ENCODE results near the gene TDRD3.
"Not testable (repeated sequence)": the region's sequence is repeated elsewhere in the genome, so short reads cannot be mapped to it uniquely, and the experiment has no call there.

Gene TDRD3

DNA sequence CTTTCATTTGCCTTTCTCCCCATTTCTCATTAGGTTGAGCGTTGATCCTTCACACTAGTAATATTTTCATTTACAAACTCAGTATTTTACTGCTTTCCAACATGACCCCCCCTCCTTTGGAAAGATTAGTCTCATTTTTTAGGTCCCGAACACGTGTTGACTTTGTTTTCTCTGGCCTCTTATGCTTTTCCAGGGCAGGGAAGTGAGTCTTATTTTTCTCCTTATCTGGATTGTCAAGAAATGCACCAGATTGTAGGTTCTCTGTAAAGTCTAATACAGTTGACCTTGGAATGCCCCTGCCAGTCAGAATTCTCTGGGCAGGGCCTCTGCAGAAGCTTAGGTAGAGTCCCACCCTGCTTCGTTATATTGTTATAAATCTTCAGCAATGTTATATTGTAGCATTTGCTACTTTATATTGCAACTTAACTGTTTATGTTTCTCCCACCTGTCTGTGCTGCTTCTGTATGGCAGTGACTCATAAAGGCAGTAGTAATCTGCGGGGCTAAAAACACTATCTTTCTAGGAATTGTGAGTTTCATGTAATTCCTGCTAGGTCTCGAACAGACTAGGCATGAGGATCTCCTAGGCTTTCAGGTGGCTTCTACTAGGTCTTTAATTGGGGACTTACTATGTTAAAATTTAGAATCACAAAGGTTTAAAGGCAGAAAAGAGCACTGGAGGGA is 2.0 kb downstream of the TDRD3 start:
- DNase-seq = peak; percentile 14

- DNase-seq = no peak
Observed at GRCh38 chr13:60402022-60402421, 5.0 kb downstream of the TDRD3 start.

DNA sequence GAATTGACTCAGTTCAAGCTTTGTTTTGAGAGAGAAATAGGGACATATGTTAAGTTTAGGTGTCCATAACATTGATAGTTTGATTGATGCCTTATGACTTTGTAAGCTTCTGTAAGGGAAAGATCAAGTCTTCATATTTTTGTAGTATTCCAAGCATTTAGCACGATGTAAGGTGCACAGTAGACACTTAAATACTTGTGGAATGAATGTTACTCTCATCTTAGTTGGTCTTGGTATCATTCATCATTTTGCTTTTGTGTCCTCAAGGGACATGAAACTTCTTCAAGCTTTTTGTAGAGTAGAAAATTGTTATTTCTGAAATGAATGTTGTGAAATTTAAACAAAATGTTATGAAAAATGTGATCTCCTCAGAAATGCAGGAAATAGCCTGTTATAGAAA is 10.1 kb downstream of the TDRD3 start:
- DNase-seq = no peak

GRCh38 chr13:60407852-60408251 is 10.8 kb downstream of the TDRD3 start:
- not testable (repeated sequence) for DNase-seq

GRCh38 chr13:60409574-60410292 is 12.7 kb downstream of the TDRD3 start:
- not testable (repeated sequence) for DNase-seq

- DNase-seq = no peak
Observed at GRCh38 chr13:60410299-60410698, 13.3 kb downstream of the TDRD3 start.

DNA sequence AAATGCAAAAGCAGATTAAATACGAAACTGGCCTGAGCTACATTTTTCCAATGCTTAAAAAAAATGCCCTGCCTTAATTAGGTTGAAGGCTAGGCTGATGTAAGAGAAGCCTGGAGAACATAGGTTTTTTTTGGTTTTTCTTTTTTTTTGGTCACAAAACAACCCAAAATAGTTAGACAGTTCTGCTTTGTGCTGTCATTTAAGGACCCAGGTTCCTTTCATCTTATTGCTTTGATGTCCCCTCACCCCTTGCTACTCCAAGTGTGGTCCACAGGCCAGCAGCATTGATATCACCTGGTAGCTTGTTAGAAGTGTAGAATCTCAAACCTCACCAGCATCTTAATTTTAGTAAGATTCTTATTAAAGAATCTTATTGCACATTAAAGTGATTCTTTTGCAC is 14.4 kb downstream of the TDRD3 start:
- DNase-seq = no peak

GRCh38 chr13:60411983-60412382 is 15.0 kb downstream of the TDRD3 start:
- DNase-seq = no peak

DNA sequence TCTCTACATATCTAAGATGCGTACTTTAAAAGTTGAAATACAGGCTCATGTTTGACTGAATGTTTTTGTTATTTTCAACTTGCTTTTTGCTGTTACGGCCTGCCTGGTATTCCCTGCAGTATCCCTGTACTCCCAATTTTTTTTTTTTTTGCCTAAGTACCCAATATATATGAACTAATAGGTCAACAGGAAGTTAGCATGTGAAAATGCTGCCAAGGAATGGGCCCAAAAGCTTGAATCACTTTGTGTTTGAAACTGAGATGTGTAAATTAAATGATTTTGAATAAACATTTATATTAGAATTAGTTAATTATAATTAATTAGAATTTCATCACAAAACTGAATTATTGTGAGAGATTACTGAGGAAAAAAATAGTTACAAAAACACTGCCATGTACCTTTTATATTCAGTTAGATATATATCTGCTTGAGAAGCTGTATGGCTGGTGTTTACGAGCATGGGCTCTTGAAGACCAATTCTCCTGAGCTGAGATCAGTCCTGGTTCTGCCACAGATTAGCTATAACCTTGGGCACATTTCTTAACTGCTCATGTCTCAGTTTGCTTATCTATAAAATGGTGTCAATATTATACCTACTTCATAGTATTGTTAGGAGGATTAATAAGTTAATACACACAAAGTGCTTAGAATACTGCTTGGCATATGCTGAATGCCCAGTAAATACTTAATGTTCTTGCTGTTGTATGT is 16.0 kb downstream of the TDRD3 start:
- DNase-seq = no peak

DNA sequence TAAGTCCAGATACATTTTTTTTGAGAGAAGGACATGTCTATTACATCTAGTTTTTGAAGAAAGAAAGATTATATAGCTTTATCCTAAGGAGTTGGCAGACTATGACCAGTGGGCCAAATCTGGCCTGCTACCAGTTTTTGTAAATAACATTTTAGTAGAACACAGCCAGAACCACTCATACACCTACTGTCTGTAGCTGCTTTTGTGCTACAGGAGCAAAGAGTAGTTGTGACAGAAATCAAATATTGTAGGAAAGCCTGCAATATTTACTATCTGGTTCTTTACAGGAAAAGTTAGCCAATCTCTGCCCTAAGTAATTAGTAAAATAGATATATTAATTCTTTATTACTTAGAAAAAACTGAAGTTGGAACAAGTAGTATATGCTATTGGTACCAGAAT is 17.2 kb downstream of the TDRD3 start:
- DNase-seq = no peak

DNA sequence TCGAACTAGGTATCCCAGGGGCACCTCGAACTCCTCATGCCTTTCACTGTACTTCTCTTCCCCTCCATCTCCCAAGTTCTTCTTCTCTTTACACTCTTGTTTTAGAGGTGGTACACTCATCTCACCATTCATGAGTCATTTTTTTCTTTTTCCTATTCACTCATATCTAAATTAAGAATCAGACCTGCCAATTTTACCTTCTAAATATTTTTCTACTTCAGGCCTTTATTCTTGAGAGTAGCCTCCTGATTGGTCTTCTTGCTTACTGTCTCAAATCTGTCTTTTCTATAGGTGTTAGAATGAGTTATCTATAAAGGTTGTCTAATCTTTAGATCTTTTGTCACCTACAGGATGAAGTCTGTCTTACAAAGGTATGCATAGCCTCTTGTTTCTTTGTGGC is 20.7 kb downstream of the TDRD3 start:
- peak; percentile 40 for DNase-seq

DNA sequence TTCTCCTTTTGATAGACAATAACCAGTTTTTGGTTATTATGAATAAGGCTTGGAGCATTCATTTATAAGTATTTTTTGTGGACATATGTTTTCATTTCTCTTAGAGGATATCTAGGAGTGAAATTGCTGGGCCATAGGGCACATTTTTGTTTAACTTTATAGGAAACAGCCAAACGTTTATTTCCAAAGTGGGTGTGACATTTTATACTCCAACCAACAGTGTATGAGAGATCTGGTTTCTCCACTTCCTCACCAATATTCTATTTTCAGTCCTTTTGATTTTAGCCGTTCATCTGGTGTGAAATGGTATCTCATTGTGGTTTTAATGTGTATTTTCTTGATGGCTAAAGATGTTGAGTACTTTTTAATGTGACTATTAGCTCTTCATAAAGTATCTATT is 21.9 kb downstream of the TDRD3 start:
- DNase-seq = no peak

- DNase-seq = no peak
Observed at GRCh38 chr13:60425332-60425731, 28.3 kb downstream of the TDRD3 start.

DNA sequence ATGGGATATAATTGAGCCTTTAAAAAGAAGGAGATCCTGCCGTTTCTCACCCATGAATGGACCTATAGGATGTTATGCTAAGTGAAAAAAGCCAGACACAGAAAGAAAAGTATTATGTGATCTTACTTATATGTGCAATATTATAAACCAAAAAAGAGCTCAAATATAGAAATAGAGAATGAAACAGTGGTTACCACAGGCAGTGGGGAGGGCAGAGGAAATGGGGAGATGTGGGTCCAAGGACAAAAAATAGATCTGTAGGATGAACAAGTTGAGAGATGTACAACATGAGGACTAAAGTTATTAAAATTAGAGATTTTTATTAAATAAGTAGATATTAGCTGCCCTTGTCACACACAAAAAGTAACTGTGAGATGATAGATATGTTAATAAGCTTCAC is 29.1 kb downstream of the TDRD3 start:
- DNase-seq = no peak

DNA sequence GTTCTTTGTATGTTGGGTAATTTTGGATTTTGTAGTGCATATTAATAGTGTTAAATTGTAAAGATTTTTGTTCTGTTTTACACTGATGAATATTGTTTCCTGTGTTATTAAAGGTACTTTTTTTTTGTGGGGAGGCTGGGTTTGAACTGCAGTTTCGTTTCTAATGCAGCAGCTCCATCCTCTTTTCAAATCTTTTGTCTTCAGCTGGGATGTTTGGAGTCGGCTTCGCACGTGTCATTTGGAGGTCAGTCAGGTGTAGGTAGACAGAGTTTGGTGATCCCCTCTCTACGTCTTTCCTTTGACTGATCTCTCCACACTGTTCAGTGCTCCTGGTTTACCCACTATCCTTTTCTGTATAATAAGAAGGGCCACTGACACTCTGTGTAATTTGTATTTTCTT is 30.3 kb downstream of the TDRD3 start:
- DNase-seq = peak; percentile 19

- peak; percentile 53 for DNase-seq
Observed at GRCh38 chr13:60431108-60431700, 34.2 kb downstream of the TDRD3 start.

DNA sequence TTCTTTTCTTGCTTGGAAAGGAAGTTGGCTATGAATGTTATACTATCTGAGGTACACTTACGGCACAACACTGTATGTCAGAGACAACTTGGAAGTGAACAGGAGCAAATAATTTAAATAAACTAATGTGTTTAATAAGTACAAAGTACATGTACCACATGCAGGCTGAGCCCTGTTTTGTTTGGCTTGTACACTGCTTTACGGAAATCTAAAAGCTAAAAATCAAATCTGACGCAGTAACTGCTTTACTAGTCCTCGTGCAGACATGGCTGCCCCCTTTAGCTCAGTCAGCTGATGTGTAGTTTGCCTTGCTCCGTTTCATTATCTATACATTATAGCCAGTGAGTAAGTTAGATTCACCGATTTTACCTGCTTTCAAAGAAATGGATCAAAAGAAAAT is 36.5 kb downstream of the TDRD3 start:
- no peak for DNase-seq

DNA sequence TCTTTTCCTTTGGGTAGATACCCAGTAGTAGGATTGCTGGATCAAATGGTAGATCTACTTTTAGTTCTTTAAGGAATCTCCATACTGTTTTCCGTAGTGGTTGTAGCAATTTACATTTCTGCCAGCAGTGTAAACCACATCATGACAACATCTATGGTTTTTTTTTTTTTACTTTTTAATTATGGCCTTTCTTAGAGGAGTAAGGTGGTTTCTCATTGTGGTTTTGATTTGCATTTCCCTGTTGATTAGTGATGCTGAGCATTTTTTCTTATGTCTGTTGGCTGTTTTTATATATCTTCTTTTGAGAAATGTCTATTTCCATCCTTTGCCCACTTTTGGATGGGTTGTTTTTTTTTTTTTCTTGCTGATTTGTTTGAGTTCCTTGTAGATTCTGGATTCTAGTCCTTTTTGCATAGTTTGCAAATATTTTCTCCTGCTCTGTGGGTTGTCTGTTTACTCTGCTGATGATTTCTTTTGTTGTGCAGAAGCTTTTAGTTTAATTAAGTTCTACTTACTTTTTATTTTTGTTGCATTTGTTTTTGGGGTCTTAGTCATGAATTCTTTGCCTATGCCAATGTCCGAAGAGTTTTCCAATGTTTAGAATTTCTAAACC is 38.8 kb downstream of the TDRD3 start:
- DNase-seq = no peak

DNA sequence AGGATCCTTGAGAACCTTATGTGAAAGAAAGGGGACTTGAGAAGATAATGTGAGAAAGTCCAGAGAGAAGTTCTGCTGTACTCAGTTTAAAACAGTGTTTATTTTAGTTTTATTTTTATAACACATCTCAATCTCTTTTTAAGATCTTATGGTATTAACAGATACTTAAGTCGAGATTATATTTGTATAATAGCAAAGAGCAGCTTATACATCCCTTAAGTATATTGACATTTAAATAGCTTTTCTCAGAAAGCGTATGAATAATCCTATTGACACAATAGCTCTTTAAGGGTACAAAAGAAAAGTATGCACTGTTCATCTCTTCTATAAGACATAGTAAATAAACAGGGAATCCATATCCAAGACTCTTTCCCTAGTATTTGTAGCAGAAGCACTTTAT is 42.2 kb downstream of the TDRD3 start:
- no peak for DNase-seq

DNA sequence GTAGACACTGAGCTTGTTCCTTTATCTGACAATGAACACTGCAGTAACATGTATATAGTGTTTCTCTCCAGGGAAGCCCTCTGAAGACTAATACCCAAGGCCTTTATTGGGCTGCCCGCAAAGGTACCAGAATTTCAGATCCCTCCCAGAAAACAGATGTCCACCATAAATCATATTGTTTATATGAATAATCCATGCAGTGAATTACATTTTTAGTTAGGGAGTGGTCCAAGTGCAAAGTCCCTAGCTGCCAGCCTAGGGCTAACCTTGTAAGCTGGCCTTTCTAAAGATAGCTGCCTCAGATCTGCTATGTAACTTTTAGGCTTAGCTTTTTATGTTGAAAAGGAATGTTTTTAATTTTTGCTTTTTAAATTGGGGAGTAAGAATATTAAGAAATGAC is 44.7 kb downstream of the TDRD3 start:
- DNase-seq = no peak

DNA sequence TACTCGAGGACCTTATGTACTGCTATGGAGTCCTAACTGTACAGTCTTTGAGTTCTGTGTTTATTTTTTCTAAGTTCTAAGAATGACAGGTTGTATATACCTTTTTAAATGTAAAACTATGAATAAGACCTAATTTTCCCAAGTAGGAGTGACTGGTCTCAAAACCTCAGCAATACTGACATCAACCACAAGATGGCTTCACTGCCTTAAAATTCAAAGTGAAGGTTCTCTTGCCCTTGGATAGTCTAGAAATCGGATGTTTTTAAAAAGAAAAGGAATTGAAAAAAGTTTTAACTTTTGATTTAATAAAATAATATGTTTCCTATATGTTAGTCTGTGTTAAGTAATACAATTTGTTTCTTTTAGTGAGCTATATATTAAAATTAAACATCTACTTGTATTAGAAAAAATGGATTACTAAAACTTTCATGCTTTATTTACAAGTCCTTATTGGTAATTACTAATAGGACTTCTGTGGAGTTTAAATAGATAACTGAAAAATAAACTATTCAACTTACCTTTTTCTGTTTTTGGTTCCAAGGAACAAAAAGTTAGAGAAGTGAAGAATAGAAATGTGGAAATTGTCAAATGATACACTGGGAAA is 52.0 kb downstream of the TDRD3 start:
- peak; percentile 37 for DNase-seq

GRCh38 chr13:60453490-60453889 is 56.5 kb downstream of the TDRD3 start:
- DNase-seq = no peak

- no peak for DNase-seq
Observed at GRCh38 chr13:60454425-60454824, 57.4 kb downstream of the TDRD3 start.

Measured in activated CD4-positive, alpha-beta T cell treated with anti-CD3 and anti-CD28 coated beads, Interleukin-2, Interleukin-6, amounts not matched to agents 100 ng/mL and 50 ng/mL, durations not matched to agents 16 hours and 8 hours (primary cell).